ENCODE data around the gene MTIF3. TPM values are rescaled to one million over a fixed set of nuclear protein-coding genes. Genes with fewer than 3 reads are reported as not detected.

Gene MTIF3
- total RNA-seq, 1 donor from 2014 or later = 29.6 TPM

DNA sequence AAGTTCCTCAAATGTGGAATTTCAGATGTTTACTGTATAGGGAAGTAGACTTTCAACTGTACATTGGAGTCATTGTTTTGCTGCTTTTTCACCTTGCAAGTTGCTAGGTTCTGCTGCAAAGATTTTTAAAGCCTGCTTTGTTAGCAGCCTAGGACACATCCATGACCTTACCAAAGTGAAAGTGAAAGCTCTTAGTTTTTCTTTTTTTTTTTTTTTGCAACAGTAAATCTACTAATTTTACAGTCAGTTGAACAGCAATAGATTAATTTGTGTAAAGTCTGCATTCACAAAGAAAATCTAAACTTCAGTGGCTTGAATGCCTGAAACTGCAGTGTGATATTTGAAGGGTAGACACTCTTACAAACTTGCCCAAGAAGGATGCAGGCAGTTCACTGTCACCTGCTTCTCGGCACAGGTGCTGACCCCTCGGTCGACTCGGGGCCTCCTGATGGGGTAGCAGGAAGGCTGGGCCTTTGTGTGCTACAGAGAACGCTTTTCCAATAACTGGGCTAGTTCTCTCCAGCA is 5.0 kb upstream of the MTIF3 start:
- Mint-ChIP-seq H3K4me3 (ENCODE audit: unreplicated experiment) (no peak overlapping the region), H3K9me3 (ENCODE audit: unreplicated experiment) (no peaks in the 10 kb centered on the region), H3K4me1 (ENCODE audit: low read depth, unreplicated experiment) (peaks cover 3% of the 10 kb centered on the region), H3K36me3 (ENCODE audit: low read depth, unreplicated experiment) (no peaks in the 10 kb centered on the region), H3K27ac (ENCODE audit: unreplicated experiment) (no peak overlapping the region), H3K27me3 (ENCODE audit: low read depth, unreplicated experiment) (peaks cover 3% of the 10 kb centered on the region)
- H3K4me1 ChIP-seq (ENCODE audit: insufficient read depth, low read length) = no peaks in the 10 kb centered on the region
- peak overlapping the region; percentile 9 for H3K4me3 ChIP-seq (ENCODE audit: insufficient read depth, low read depth, low read length)
- H3K79me2 ChIP-seq (ENCODE audit: insufficient read depth, low read length) = no peaks in the 10 kb centered on the region
- DNase-seq (ENCODE audit: low read depth) (no peak), FAIRE-seq (no peak)
- peaks cover 3% of the 10 kb centered on the region for H3K27me3 ChIP-seq (ENCODE audit: insufficient read depth, low read length)
- H3K36me3 ChIP-seq (ENCODE audit: insufficient read depth, low read length) = no peaks in the 10 kb centered on the region
- H3K9me3 ChIP-seq (ENCODE audit: insufficient read depth, low read depth, low read length) = no peaks in the 10 kb centered on the region
- no peak overlapping the region for H3K9ac ChIP-seq (ENCODE audit: low read length)
- H2AFZ ChIP-seq (ENCODE audit: low read depth, low read length) = peak overlapping the region; percentile 66
- H4K20me1 ChIP-seq (ENCODE audit: insufficient read depth, low read length) = no peaks in the 10 kb centered on the region
- H3K27ac ChIP-seq (ENCODE audit: low read depth, low read length) = no peak overlapping the region
- peak overlapping the region; percentile 70 for H3K4me2 ChIP-seq (ENCODE audit: low read length)
- no peak for TF ChIP-seq EZH2 (IDR thresholded peaks at IDR 0.05; ENCODE audit: insufficient read depth, low read length)
- TF ChIP-seq, protein P1, sequence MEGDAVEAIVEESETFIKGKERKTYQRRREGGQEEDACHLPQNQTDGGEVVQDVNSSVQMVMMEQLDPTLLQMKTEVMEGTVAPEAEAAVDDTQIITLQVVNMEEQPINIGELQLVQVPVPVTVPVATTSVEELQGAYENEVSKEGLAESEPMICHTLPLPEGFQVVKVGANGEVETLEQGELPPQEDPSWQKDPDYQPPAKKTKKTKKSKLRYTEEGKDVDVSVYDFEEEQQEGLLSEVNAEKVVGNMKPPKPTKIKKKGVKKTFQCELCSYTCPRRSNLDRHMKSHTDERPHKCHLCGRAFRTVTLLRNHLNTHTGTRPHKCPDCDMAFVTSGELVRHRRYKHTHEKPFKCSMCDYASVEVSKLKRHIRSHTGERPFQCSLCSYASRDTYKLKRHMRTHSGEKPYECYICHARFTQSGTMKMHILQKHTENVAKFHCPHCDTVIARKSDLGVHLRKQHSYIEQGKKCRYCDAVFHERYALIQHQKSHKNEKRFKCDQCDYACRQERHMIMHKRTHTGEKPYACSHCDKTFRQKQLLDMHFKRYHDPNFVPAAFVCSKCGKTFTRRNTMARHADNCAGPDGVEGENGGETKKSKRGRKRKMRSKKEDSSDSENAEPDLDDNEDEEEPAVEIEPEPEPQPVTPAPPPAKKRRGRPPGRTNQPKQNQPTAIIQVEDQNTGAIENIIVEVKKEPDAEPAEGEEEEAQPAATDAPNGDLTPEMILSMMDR (IDR thresholded peaks at IDR 0.05; ENCODE audit: insufficient read depth, low read depth, low read length) = no peak

DNA sequence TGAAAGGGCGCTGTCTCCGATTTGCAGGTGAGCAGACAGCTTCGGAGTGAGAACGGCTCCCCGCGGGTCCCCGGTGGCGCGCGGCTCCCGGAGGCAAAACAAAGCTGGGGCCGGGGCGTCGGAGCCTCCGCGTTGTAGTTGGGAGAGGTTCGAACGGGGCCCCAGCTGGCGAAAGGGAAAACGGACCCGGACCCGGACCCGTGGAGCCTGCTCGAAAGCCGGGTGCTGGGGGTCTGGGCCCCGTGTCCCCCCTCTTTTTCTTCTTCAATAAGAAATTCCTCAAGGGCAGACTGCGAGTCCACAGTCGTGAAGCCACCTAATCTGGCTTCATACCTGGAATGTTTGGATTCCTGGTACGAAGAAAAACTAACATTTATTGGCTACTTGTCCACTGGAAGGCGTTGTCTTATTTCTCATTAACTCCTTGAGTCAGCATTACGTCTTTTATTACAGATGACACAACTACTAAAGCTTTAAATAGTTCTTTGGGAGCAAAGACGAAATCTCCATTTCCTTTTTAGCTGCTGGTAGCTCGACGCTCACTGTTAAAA is 632 bp upstream of the MTIF3 start:
- Histone ChIP-seq H4K20me1 (ENCODE audit: insufficient read depth, low read length) (no peaks in the 10 kb centered on the region), H3K4me1 (ENCODE audit: insufficient read depth, low read length) (no peaks in the 10 kb centered on the region), H3K4me3 (ENCODE audit: insufficient read depth, low read depth, low read length) (peak overlapping the region; percentile 99), H3K4me2 (ENCODE audit: low read length) (peak overlapping the region; percentile 93), H3K9me3 (ENCODE audit: insufficient read depth, low read depth, low read length) (no peaks in the 10 kb centered on the region), H3K9ac (ENCODE audit: low read length) (peak overlapping the region; percentile 93), H3K27ac (ENCODE audit: low read depth, low read length) (peak overlapping the region; percentile 91), H2AFZ (ENCODE audit: low read depth, low read length) (peak overlapping the region; percentile 98), H3K36me3 (ENCODE audit: insufficient read depth, low read length) (no peaks in the 10 kb centered on the region), H3K27me3 (ENCODE audit: insufficient read depth, low read length) (peaks cover 3% of the 10 kb centered on the region), H3K79me2 (ENCODE audit: insufficient read depth, low read length) (peaks cover 30% of the 10 kb centered on the region)
- Mint-ChIP-seq H3K27ac (ENCODE audit: unreplicated experiment) (peak overlapping the region; percentile 80), H3K27me3 (ENCODE audit: low read depth, unreplicated experiment) (peaks cover 3% of the 10 kb centered on the region), H3K36me3 (ENCODE audit: low read depth, unreplicated experiment) (no peaks in the 10 kb centered on the region), H3K9me3 (ENCODE audit: unreplicated experiment) (no peaks in the 10 kb centered on the region), H3K4me3 (ENCODE audit: unreplicated experiment) (peak overlapping the region; percentile 96), H3K4me1 (ENCODE audit: low read depth, unreplicated experiment) (peaks cover 8% of the 10 kb centered on the region)
- FAIRE-seq = no peak
- TF ChIP-seq, protein P1 (IDR thresholded peaks at IDR 0.05; ENCODE audit: insufficient read depth, low read depth, low read length) = no peak
- TF ChIP-seq EZH2 (IDR thresholded peaks at IDR 0.05; ENCODE audit: insufficient read depth, low read length) = no peak
- DNase-seq (ENCODE audit: low read depth) = peak; percentile 60

DNA sequence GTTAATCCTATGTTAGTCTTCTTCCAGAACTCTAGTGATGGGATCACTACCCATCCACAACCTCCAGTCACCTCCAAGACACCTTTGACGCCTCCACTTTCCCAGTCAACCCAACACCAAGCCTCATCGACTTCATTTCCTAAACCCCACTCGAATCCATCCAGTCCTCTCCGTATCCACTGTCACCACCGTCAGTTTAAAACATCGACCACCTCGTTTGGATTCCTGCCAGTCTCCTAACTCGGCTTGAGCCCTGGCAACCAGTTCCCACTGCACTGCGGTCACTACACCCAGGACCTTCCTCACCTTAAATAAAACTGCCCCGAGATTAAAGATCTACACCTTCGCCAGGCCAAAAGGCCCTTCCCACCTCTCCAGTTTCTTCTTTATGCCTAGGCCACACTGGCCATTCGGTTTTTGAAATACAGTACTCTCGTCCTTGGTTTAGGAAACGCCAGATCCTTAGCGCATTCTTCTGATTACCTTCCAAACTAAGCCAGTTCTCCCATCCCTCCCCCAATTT is 1.2 kb downstream of the MTIF3 start:
- Histone ChIP-seq H3K27me3 (ENCODE audit: insufficient read depth, low read length) (no peaks in the 10 kb centered on the region), H3K27ac (ENCODE audit: low read depth, low read length) (peak overlapping the region; percentile 91), H2AFZ (ENCODE audit: low read depth, low read length) (peak overlapping the region; percentile 98), H3K4me3 (ENCODE audit: insufficient read depth, low read depth, low read length) (peak overlapping the region; percentile 99), H4K20me1 (ENCODE audit: insufficient read depth, low read length) (no peaks in the 10 kb centered on the region), H3K79me2 (ENCODE audit: insufficient read depth, low read length) (peaks cover 37% of the 10 kb centered on the region), H3K9ac (ENCODE audit: low read length) (peak overlapping the region; percentile 93), H3K4me1 (ENCODE audit: insufficient read depth, low read length) (no peaks in the 10 kb centered on the region), H3K9me3 (ENCODE audit: insufficient read depth, low read depth, low read length) (no peaks in the 10 kb centered on the region), H3K36me3 (ENCODE audit: insufficient read depth, low read length) (no peaks in the 10 kb centered on the region), H3K4me2 (ENCODE audit: low read length) (peak overlapping the region; percentile 93)
- H3K27ac Mint-ChIP-seq (ENCODE audit: unreplicated experiment) = peak overlapping the region; percentile 92
- H3K27me3 Mint-ChIP-seq (ENCODE audit: low read depth, unreplicated experiment) = peaks cover 3% of the 10 kb centered on the region
- no peaks in the 10 kb centered on the region for H3K9me3 Mint-ChIP-seq (ENCODE audit: unreplicated experiment)
- no peaks in the 10 kb centered on the region for H3K36me3 Mint-ChIP-seq (ENCODE audit: low read depth, unreplicated experiment)
- FAIRE-seq (no peak), DNase-seq (ENCODE audit: low read depth) (no peak)
- H3K4me3 Mint-ChIP-seq (ENCODE audit: unreplicated experiment) = peak overlapping the region; percentile 96
- H3K4me1 Mint-ChIP-seq (ENCODE audit: low read depth, unreplicated experiment) = peaks cover 5% of the 10 kb centered on the region
- no peak for TF ChIP-seq EZH2 (IDR thresholded peaks at IDR 0.05; ENCODE audit: insufficient read depth, low read length)
- TF ChIP-seq, protein P1 (IDR thresholded peaks at IDR 0.05; ENCODE audit: insufficient read depth, low read depth, low read length) = no peak

Measured in astrocyte (in vitro differentiated cells and primary cell).